HG02970 (cell line): Measurements from ENCODE around the gene USP31.

Experiments used
- ATAC-seq: cut with Tn5 transposase; IDR thresholded peaks from one replicate; pipeline ENCODE4 v1.9.1; 2021; ENCODE audit warnings: mild to moderate bottlenecking, moderate library complexity, moderate number of reproducible peaks; ENCODE audit not compliant: unreplicated experiment, low FRiP score

USP31 gene

GRCh38 chr16:23068079-23068736, 81.0 kb downstream of the USP31 start:
- no peak for ATAC-seq

GRCh38 chr16:23066676-23067075, 82.6 kb downstream of the USP31 start:
- no peak for ATAC-seq

- no peak for ATAC-seq
Measured at GRCh38 chr16:23064639-23065038, 84.6 kb downstream of the USP31 start.

DNA sequence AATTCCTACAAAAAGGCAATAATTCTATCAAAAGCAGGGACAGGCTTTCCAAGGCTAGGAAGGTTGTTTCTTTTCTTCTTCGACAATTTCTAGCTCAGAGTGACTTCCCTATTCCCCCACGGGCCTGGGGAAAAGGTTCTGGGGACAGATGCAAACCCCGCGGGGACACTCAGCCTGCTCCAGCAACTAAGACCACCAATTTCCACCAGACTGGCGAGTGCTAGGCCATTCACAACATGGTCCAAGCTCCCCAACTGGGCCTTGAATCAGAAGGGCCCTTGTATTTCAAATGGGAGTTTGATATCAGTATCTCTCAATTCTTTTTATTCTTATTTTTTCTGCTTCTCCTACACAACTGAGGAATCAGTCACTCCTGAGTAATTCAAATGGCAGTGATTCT, 86.7 kb downstream of the USP31 start:
- ATAC-seq: no peak

DNA sequence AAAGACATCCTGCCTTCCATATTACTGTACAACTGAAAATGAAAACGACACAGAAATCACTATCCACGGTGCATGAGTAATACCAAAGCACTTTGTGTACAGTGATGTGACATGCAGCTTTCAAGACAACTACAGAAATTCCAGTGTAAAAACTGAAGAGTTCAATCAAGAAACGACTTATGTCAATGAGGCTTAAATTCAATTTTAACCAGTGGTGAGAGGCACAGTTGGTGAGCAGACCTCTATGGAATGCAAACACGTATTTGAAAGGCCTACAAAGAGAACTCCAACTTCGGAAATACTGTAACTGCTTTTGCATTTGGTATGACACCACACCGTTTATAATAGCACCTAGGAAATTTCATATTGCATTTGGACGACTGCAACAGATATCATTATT, 87.6 kb downstream of the USP31 start:
- ATAC-seq: no peak

- ATAC-seq: no peak
Measured at GRCh38 chr16:23060458-23061320, 88.6 kb downstream of the USP31 start.

DNA sequence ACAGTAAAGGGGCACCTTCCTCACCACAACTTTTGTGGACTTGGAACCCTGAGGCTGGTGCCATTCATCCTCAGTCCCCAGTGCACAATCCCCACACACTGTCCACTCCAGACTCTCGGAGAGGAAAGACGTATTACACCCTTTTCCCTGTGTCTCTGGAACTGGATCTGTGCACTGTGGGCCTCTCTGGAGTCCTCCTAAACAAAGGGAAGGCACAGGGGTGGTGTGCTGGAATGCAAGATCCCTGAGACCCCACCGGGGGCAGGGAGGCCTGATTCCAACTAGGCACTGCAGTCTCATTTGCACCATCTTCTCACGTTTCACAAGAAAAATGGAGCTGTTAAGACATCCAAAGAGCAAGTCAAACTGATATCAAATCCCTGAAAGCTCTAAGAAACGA, 89.8 kb downstream of the USP31 start:
- ATAC-seq: no peak

GRCh38 chr16:23058576-23058975, 90.7 kb downstream of the USP31 start:
- no peak for ATAC-seq

DNA sequence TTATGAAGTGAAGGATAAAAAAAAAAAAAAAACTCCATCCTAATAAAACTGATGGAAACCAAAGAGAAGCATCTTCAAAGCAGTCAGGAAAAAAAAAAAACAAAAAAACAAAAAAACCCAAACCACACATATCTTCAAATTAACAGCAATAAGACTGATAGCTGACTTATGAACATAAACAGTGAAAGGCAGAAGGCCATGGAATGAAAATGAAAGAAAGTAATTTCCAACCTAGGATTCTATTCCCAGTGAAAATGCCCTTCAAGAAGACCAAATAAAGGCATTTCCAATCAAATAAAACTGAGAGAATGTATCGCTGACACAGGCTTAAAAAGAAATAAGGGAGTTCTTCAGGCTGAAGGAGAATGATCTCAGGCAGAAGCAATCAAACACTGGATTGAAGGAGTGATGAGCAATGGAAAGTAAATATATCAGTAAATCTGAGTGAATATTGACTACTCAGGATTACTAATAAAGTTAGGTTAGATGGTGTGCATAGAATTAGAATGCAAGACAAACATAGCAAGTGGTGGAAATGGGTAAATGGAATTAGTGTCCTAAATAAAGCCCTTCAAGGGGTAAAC, 92.1 kb downstream of the USP31 start:
- ATAC-seq: no peak

DNA sequence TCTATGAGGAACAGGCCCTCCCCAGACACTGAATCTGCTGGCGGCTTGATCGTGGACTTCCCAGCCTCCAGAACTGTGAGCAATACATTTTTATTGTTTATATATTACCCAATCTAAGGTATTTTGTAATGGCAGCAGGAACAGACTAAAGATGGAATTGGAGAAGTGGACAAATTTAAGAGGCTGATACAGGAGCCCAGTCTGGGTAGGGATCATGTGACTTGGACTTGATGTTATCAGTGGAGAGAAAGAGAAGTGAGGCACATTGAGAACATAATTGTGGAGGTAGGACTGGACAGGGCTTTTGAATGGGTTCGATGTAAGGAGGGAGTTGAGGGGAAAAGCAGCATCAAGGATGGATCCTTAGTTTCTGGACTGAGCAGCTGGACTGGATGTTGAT, 93.8 kb downstream of the USP31 start:
- no peak for ATAC-seq

- no peak for ATAC-seq
Measured at GRCh38 chr16:23052908-23053580, 96.2 kb downstream of the USP31 start.

GRCh38 chr16:23052221-23052620, 97.0 kb downstream of the USP31 start:
- ATAC-seq: no peak

- ATAC-seq: no peak
Measured at GRCh38 chr16:23051587-23051986, 97.7 kb downstream of the USP31 start.

- no peak for ATAC-seq
Measured at GRCh38 chr16:23048164-23048563, 101.1 kb downstream of the USP31 start.

GRCh38 chr16:23045025-23045424, 104.2 kb downstream of the USP31 start:
- ATAC-seq: no peak

- ATAC-seq: no peak
Measured at GRCh38 chr16:23040246-23040645, 109.0 kb downstream of the USP31 start.

DNA sequence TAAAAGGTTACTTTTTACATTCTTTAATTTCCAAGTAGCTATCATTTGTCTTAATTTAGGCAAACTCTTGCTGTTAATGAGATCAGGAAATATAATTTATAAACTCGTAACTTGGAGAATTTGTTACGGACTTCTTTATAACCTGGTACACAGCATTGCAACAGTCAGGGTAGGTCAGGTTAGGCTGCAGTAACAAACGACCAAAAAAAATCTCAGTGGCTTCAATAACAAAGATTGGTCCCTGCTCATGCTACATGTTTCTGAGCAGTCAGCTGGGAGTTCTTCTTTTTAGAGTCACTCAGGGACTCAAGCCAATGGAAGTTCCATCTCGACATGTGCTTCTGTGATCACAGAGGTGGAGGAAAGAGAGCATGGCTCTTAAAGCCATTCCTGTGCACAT, 110.1 kb downstream of the USP31 start:
- no peak for ATAC-seq

DNA sequence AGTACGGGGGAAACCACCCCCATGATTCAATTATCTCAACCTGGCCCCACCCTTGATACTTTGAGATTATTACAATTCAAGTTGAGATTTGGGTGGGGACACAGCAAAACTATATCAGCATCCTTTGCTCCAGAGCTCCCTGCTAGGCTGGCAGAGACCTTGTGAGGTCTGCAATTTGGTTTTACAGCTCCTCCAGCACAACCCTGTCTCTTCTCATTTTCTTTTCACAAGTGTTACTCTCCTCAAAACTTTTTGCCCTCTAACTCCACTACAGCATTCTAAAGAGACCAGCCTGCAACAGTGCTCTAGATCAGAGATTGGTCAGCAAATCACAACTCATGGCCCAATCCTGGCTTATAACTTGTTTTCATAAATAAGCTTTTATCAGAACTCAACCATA, 114.0 kb downstream of the USP31 start:
- ATAC-seq: no peak

GRCh38 chr16:23031508-23032098, 117.6 kb downstream of the USP31 start:
- ATAC-seq: no peak

DNA sequence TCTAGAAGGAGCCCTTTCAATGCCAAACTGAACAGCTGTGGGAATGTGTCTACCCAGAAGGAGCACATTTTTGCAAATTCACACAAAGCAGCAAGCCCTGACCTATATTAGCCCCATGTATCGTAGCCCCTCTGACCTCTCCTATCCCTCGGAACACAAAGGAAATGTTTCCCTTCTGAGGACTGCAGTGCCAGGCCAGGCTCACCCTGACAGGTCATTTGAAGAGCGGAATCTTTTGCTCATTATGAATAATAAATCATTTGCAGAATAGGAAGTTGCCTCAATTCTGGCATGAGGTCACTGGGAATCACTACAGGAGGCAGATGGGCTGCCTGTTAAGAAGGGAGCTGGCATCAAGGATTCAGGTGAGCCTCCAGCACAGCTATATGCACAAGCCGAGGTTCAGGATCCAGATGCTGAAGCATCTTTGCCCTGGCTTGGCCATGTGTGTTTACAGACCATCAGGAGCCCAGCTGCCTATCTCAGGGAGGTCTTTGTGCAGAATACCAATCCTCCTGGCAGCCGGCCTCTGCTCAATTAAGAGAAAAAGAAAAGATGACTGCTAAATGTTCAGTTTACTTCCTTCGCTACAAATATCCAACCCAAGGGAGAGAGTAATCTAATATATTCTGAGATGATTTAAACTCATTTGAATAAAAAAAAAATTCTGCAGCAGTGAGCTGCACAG, 119.4 kb downstream of the USP31 start:
- no peak for ATAC-seq
